ENCODE results near the gene STK11IP. TPM values are rescaled to one million over a fixed set of nuclear protein-coding genes. Genes with fewer than 3 reads are reported as not detected.

Gene STK11IP
- total and polyA plus RNA-seq, 10 of the 15 experiments (the other 5 are each of a cell fraction or from before 2014, with no cell fraction given) = 0.42 to 24.0 (median 11.4) TPM

- POLR2A ChIA-PET = no interaction called here
- H3K4me1 ChIP-seq (ENCODE audit: control insufficient read depth, insufficient read depth, low read length) = no peaks in the 10 kb centered on the region; the same call in 1 of the 2 replicates
- no peaks in the 10 kb centered on the region for H3K36me3 ChIP-seq (ENCODE audit: control insufficient read depth in 2 of 2, insufficient read depth in 2 of 2, low read length in 1 of 2)
- H3K27ac ChIP-seq (ENCODE audit: control insufficient read depth, insufficient read depth) = no peak overlapping the region
- no peaks in the 10 kb centered on the region; the same call in 2 of the 3 replicates for H3K9me3 ChIP-seq (replicated peaks; ENCODE audit: control insufficient read depth, insufficient read depth, low read length)
- no peaks in the 10 kb centered on the region; a peak in 2 of 4 replicates for H3K27me3 ChIP-seq (replicated peaks in 1 of 2; ENCODE audit: control insufficient read depth in 2 of 2, insufficient read depth in 2 of 2, low read length in 1 of 2)
- H2AFZ ChIP-seq (ENCODE audit: control insufficient read depth, low read depth, low read length) = no peak overlapping the region
- intact Hi-C loops (cut with micrococcal nuclease; ENCODE audit: unreplicated experiment) = no loop called here
- H3K79me2 ChIP-seq (ENCODE audit: control insufficient read depth, insufficient read depth, low read length) = no peaks in the 10 kb centered on the region
- H3K4me2 ChIP-seq (ENCODE audit: control insufficient read depth, insufficient read depth) = no peak overlapping the region
- DNase-seq (ENCODE audit: low read depth, low spot score) (no peak), ATAC-seq (no peak), FAIRE-seq (no peak)
- no TSS peak for BruUV-seq (replicated peaks)
- SMC1A ChIA-PET (ENCODE audit: uncharacterized antibody, unreplicated experiment) = interaction anchor here (0.7 kb wide), 1 partner anchor 296 kb away, joined by 3 read pairs; no protein-coding TSS in a partner anchor
- no peaks in the 10 kb centered on the region for H4K20me1 ChIP-seq (ENCODE audit: control insufficient read depth, insufficient read depth)
- in situ Hi-C loops (cut with MboI) = no loop called here
- H3K9ac ChIP-seq (ENCODE audit: control insufficient read depth, insufficient read depth, low read length) = no peak overlapping the region
- RAD21 ChIA-PET (ENCODE audit: unreplicated experiment) = no interaction called here
- CTCF ChIA-PET = interaction anchor here (1.5 kb wide), 1 partner anchor 16 kb away, joined by 3 read pairs; no protein-coding TSS in a partner anchor
- WGBS (ENCODE audit: insufficient coverage, insufficient replicate concordance, low lambda C conversion rate, missing lambda C conversion rate) = 39% methylated on average over 20 of the region's 21 CpGs
- no peak overlapping the region for H3K4me3 ChIP-seq
- no peak for TF ChIP-seq STAT1 (conservative IDR thresholded peaks at IDR 0.05)
- TF ChIP-seq, protein P1, sequence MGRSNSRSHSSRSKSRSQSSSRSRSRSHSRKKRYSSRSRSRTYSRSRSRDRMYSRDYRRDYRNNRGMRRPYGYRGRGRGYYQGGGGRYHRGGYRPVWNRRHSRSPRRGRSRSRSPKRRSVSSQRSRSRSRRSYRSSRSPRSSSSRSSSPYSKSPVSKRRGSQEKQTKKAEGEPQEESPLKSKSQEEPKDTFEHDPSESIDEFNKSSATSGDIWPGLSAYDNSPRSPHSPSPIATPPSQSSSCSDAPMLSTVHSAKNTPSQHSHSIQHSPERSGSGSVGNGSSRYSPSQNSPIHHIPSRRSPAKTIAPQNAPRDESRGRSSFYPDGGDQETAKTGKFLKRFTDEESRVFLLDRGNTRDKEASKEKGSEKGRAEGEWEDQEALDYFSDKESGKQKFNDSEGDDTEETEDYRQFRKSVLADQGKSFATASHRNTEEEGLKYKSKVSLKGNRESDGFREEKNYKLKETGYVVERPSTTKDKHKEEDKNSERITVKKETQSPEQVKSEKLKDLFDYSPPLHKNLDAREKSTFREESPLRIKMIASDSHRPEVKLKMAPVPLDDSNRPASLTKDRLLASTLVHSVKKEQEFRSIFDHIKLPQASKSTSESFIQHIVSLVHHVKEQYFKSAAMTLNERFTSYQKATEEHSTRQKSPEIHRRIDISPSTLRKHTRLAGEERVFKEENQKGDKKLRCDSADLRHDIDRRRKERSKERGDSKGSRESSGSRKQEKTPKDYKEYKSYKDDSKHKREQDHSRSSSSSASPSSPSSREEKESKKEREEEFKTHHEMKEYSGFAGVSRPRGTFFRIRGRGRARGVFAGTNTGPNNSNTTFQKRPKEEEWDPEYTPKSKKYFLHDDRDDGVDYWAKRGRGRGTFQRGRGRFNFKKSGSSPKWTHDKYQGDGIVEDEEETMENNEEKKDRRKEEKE (IDR thresholded peaks at IDR 0.05) = no peak
- TF ChIP-seq RBBP5 (conservative IDR thresholded peaks at IDR 0.05) = no peak
- no peak for TF ChIP-seq BHLHE40 (IDR thresholded peaks at IDR 0.05; ENCODE audit: borderline replicate concordance in 1 of 2, low read depth in 2 of 2, low read length in 1 of 2)
- TF ChIP-seq RB1 (IDR thresholded peaks at IDR 0.05; ENCODE audit: borderline replicate concordance) = no peak
- TF ChIP-seq YBX1 (IDR thresholded peaks at IDR 0.05) = no peak
- TF ChIP-seq ESRRA (IDR thresholded peaks at IDR 0.05; ENCODE audit: low read length) = no peak
- no peak for TF ChIP-seq RCOR1 (conservative IDR thresholded peaks at IDR 0.05; ENCODE audit: low read depth, low read length)
- no peak for TF ChIP-seq WRNIP1 (IDR thresholded peaks at IDR 0.05; ENCODE audit: borderline replicate concordance, low read depth, low read length)
- no peak for TF ChIP-seq YY1 (IDR thresholded peaks at IDR 0.05; ENCODE audit: low read depth, low read length)
- TF ChIP-seq SRF (IDR thresholded peaks at IDR 0.05; ENCODE audit: low read depth in 2 of 2, low read length in 2 of 2) = no peak
Measured at GRCh38 chr2:219557320-219557719, 40.3 kb upstream of the STK11IP start.
